Motor neuron (in vitro differentiated cells): ENCODE measurements around the gene IL18R1. TPM values are rescaled to one million over a fixed set of nuclear protein-coding genes. Genes with fewer than 3 reads are reported as not detected.
"Not testable (repeated sequence)": the region's sequence is repeated elsewhere in the genome, so short reads cannot be mapped to it uniquely, and the experiment has no call there.

Experiments
- ATAC-seq, 8 experiments: fragments of 200-7000 bp; cut with Tn5 transposase; replicated peaks in 6 of 8; 2 replicates each; pipeline ENCODE4 v1.8.0; 2021; ENCODE audit warnings: mild to moderate bottlenecking in 8 of 8, moderate library complexity in 8 of 8
- H3K27ac ChIP-seq, 2 donors: fragments of 250-450 bp; sonication (Bioruptor Pico); 2 replicates each; pipeline ENCODE4 v1.9.0; 2021; ENCODE audit warnings: antibody characterized with exemption in 2 of 2, mild to moderate bottlenecking in 2 of 2, moderate library complexity in 1 of 2
- H3K4me1 ChIP-seq, 2 donors: fragments of 250-450 bp; sonication (Bioruptor Pico); replicated peaks in 1 of 2; 2 replicates each; pipeline ENCODE4 v1.6.1; 2021; ENCODE audit warnings: antibody characterized with exemption in 2 of 2, mild to moderate bottlenecking in 2 of 2, moderate library complexity in 1 of 2
- H3K4me3 ChIP-seq, 5 donors: fragments of 250-450 bp; sonication (Bioruptor Pico); 2 replicates each; pipeline ENCODE4 v1.9.0; 2021; ENCODE audit warnings: antibody characterized with exemption in 5 of 5, mild to moderate bottlenecking in 5 of 5, moderate library complexity in 4 of 5
- WGBS, 10 experiments: fragments of 450-650 bp; shearing (Covaris generic); methylation state at CpG; one replicate each; pipeline ENCODE4 v1.0.0; 2022; 5-methylcytosine and 5-hydroxymethylcytosine counted together
- in situ Hi-C, 9 experiments: fragments of 400-800 bp; cut with MboI; loops; one replicate each; pipeline ENCODE4 v1.15.0; 2021; ENCODE audit warnings: low sequenced_read_pairs in 9 of 9, low pct_unique_long_range_greater_than_20kb in 2 of 9; ENCODE audit not compliant: unreplicated experiment in 9 of 9
- total RNA-seq, 8 experiments: library from RNA; unstranded; fragments of 300-600 nt; gene quantifications; 2 replicates each; pipeline versions ENCODE4 v1.2.3 to v1.2.4, GENCODE V29; 2022

The IL18R1 gene, protein sequence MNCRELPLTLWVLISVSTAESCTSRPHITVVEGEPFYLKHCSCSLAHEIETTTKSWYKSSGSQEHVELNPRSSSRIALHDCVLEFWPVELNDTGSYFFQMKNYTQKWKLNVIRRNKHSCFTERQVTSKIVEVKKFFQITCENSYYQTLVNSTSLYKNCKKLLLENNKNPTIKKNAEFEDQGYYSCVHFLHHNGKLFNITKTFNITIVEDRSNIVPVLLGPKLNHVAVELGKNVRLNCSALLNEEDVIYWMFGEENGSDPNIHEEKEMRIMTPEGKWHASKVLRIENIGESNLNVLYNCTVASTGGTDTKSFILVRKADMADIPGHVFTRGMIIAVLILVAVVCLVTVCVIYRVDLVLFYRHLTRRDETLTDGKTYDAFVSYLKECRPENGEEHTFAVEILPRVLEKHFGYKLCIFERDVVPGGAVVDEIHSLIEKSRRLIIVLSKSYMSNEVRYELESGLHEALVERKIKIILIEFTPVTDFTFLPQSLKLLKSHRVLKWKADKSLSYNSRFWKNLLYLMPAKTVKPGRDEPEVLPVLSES
- total RNA-seq = 10 to 100 TPM in 2 of 8 experiments, 1 to 10 TPM in 1, under 1 TPM in 5; 0.17 to 56.7 (median 0.54) TPM

DNA sequence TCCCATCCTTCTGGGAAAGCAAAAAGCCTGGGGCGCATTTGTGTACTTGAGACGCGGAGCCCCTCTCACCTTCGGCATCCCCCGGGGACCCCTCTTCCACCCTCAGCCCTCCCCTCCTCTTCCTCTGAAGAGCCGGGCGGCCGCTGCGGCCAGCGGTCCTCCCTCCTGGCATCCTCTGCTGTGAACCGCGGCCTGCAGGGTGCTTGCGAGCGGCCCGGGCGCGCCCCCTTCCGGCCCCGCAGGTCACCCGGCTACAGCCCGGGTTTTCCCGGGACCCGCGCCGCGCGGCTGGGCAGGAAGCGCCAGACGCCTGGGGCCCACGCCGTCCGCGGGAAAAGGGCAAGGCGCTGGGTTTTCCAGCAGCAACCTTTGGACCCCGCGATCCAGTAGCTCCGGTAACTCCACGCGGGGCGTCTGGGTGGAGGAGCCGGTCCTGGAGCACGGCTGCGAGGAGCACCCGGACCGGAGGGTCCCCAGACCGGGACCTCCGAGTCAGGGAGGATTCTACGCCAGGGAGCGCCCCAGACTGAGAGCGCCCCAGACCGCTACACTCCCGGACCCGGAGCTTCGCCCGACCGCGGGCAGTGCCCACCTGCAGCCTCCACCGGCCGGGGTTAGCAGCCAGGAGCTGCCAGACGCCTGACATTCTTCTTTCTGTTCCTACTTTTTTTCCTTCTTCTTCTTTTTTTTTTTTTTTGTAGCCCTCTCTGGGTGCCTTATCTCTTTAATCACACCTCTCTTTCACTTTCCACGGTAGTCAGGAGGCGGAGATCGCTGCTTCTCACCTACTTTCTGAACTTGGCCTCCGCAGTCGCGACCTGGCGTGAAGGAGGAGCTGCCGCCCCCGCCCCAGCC is at the start of gene IL18R1:
IL18R1 (plus strand) TSS at position 271 of the 855 bp plus-strand sequence. CDS start 6,865 bp downstream, outside the sequence.
- whole genome bisulfite sequencing, 10 experiments = 0 to 7% (median 2%) methylated on average over 3 to 14 of the region's 69 CpGs; no CpG with 5 or more reads in 6 of the 10 experiments
- peak; percentile 95 to 100 (median 100) for ATAC-seq
- Histone ChIP-seq H3K4me1 (no peaks in the 10 kb centered on the region), H3K27ac (no peak within 1 kb of the TSS), H3K4me3 (peak within 1 kb of the TSS; percentile 40 to 55 (median 49))
- in situ Hi-C loops = no loop called here

DNA sequence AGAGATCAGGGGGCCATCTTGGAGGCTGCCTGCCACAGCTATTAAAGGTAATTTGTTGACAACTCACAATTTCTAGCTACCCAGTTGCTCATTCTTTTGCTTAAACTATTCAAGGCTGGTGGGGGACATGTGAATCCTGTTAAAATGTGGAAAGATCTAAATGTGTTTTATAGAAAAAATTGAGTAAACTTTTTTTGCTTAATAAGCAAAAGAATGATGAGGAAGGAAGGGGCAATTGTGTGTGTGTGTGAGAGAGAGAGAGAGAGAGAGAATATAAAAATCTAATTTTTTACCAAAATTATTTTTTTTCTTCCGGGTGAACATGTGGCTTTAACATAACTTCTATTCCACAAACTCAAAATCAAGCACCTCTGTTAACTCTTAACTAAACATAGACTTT is 49.5 kb upstream of the IL18R1 start:
- no peaks in the 10 kb centered on the region for H3K4me1 ChIP-seq
- no peak overlapping the region for H3K4me3 ChIP-seq
- no peak for ATAC-seq
- in situ Hi-C loops = no loop called here
- 0 to 100% (median 67%) methylated on average over 1 of the region's 1 CpG; no CpG with 5 or more reads in 1 of the 10 experiments for WGBS, 10 experiments
- no peak overlapping the region for H3K27ac ChIP-seq

DNA sequence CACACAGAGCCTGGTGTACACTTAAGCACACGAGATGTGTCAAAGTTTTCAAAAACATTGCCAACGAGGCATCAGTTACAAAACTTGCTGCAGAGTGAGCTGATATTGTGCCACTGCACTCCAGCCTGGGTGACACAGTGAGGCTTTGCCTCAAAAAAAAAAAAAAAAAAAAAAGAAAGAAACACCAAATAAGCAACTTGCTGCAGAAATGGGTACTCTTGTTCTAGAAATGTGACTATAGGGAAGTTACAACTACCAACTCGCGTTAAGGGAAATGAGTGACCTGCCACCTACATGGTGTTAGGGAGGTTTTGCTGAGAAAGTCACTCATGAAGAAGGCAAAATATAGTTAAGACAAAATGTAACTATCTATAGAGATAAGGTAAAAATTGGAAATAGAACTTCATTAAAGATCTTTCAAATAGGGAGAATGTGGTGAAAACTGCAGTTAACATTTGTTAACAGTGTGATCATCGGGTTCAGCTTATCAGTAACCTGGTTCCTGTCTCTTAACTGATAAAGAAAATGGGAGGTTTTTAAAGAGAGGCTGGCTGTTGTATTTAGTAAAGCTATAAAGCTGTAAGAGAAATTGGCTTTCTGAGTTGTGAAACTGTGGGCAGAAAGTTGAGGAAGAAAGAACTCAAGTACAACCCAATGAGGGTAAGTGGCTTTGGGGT is 44.5 kb upstream of the IL18R1 start, which contains the start of gene IL1RL1:
IL1RL1 (plus strand) TSS at position 600 of the 677 bp plus-strand sequence. CDS start 26,702 bp downstream, outside the sequence.
- H3K27ac ChIP-seq = no peak within 1 kb of the TSS
- H3K4me1 ChIP-seq = no peaks in the 10 kb centered on the region
- 40 to 100% (median 86%) methylated on average over 2 to 5 of the region's 5 CpGs for WGBS, 10 experiments
- ATAC-seq = no peak
- in situ Hi-C loops = no loop called here
- no peak within 1 kb of the TSS for H3K4me3 ChIP-seq

DNA sequence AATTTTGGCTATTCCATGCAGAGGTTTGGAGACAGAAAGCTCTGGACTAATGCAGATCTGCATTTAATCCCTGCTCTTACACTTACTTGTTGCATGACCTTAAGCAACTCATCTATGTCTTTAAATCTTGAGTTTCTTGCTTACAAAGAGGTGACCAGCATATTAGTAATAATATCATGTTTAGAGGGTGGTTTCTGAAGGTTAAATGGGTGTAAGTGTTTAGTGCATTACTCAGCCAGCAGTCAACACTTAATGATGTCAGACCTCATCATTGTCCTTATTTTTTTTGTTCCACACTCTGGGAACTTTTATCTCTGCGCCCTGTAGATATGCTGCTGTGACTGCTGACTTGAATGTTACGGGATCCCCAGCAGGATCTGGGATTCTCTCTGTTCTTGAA is 42.6 kb upstream of the IL18R1 start:
- ATAC-seq = peak in 2 of 8 experiments; percentile 16 to 55
- Histone ChIP-seq H3K4me3 (no peak overlapping the region), H3K4me1 (no peaks in the 10 kb centered on the region), H3K27ac (no peak overlapping the region)
- 17 to 94% (median 68%) methylated on average over 1 to 2 of the region's 2 CpGs; no CpG with 5 or more reads in 5 of the 10 experiments for whole genome bisulfite sequencing, 10 experiments
- in situ Hi-C loops = no loop called here

DNA sequence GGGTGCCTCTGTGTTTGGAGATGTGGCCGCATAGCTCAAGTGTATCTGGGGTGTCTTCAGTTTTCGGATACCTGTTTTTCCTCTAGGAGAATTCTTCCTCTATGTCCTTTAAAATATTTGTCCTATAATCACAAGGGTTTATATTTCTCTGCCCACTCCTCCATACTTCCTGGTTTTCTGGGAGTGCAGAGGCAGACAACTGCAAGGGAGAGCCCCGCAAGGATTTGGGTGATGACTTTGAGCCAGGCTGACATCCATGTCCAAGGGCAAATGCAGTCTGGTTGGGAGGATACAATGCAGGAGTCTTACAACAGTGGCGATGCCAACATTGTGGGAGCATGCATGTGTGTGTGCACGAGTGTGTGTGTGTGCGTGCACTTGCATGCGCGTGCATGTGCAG is 42.1 kb upstream of the IL18R1 start:
- in situ Hi-C loops = no loop called here
- WGBS, 10 experiments = 59 to 98% (median 81%) methylated on average over 1 to 7 of the region's 8 CpGs; no CpG with 5 or more reads in 3 of the 10 experiments

DNA sequence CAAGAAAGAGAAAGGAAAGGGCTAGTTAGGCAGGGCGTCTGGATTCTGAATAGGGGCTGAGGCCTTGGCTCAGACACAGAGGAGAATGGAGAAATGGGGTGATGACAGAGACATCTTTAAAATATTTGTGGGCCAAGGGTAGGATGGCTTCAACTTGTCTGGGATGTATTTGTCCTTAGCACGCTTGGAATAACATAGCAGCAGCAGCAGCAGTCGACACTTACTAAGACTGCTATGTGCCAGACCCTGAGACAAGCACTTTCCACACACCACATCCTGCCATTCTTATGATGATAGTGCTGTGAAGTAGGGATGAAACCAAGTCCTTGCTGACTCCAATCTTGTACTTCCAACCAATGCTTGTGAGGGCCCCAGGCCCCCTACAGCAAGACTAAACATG is 41.6 kb upstream of the IL18R1 start:
- Histone ChIP-seq H3K27ac (no peak overlapping the region), H3K4me3 (no peak overlapping the region), H3K4me1 (no peaks in the 10 kb centered on the region)
- in situ Hi-C loops = no loop called here
- no peak for ATAC-seq
- 10 to 82% (median 23%) methylated on average over 1 to 3 of the region's 3 CpGs; no CpG with 5 or more reads in 4 of the 10 experiments for WGBS, 10 experiments

More for the DNA sequence above, 42.1 kb upstream of the IL18R1 start:
- no peak overlapping the region for H3K4me3 ChIP-seq
- ATAC-seq = no peak
- H3K27ac ChIP-seq = no peak overlapping the region
- H3K4me1 ChIP-seq = no peaks in the 10 kb centered on the region

DNA sequence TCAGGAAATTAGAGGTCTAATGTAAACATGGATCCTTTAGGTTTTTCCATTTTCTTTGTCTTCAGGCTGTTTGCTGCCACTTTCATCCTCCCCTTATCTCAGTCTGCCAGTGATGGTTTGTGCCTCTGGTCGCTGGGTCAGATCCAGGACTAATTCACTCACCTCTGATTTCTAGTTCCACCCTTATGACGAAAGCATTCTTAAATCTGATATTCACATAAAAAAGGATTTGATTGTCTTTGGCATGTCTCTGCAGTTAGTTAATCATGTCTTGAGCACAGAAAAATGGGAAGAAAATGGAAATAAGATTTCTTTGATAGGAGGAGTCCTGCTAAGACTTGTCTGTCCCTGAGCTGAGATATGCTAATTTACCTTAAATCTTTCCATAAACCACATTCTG is 39.7 kb upstream of the IL18R1 start:
- Histone ChIP-seq H3K4me3 (no peak overlapping the region), H3K4me1 (no peaks in the 10 kb centered on the region), H3K27ac (no peak overlapping the region)
- WGBS, 10 experiments = 17 to 100% (median 71%) methylated on average over 1 to 2 of the region's 2 CpGs; no CpG with 5 or more reads in 3 of the 10 experiments
- in situ Hi-C loops = no loop called here
- peak in 2 of 8 experiments; percentile 72 to 80 for ATAC-seq

DNA sequence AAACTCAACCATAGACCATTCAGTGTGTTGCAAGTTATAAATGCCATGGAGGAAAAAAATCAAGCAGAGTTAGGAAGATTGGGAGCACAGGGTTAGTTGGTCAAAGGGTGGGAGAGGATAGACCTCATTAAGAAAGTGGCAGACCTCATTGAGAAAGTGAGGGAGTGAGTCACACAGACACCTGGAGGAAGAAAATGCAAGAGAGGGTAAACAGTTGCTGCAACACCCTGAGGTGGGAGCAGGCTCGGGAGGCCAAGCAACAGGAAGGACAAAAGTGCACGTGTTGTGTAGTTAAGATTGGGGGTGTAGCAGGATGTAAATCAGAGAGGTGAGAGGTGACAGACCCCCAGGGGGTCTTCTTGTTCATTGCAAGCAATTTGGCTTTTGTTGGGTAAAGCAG is 37.9 kb upstream of the IL18R1 start:
- Histone ChIP-seq H3K4me1 (no peaks in the 10 kb centered on the region), H3K27ac (no peak overlapping the region), H3K4me3 (no peak overlapping the region)
- no peak for ATAC-seq
- 0 to 69% (median 34%) methylated on average over 1 to 2 of the region's 2 CpGs; no CpG with 5 or more reads in 3 of the 10 experiments for WGBS, 10 experiments
- in situ Hi-C loops = no loop called here

DNA sequence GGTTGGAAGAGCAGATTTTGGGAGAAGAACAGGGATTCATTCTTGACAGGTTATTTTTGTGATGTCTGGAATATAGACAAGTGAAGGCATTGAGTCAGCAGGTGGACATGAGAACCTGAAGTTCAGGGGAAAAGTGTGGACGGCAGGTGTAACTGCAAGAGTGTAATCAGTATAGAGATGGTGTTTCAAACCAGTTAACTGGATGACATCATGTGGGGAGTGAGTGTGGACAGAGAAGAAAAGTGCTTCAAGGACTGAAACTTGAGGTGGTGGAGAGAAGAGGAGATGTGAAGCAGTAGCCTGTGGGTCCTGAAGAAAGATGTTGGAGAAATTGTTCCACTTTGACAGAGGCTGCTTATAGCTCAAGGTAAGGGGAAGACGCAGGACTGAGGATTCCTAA is 37.2 kb upstream of the IL18R1 start:
- no peak overlapping the region for H3K4me3 ChIP-seq
- ATAC-seq = no peak
- WGBS, 10 experiments = 43 to 100% (median 85%) methylated on average over 1 to 2 of the region's 2 CpGs
- H3K4me1 ChIP-seq = no peaks in the 10 kb centered on the region
- in situ Hi-C loops = no loop called here
- H3K27ac ChIP-seq = no peak overlapping the region

DNA sequence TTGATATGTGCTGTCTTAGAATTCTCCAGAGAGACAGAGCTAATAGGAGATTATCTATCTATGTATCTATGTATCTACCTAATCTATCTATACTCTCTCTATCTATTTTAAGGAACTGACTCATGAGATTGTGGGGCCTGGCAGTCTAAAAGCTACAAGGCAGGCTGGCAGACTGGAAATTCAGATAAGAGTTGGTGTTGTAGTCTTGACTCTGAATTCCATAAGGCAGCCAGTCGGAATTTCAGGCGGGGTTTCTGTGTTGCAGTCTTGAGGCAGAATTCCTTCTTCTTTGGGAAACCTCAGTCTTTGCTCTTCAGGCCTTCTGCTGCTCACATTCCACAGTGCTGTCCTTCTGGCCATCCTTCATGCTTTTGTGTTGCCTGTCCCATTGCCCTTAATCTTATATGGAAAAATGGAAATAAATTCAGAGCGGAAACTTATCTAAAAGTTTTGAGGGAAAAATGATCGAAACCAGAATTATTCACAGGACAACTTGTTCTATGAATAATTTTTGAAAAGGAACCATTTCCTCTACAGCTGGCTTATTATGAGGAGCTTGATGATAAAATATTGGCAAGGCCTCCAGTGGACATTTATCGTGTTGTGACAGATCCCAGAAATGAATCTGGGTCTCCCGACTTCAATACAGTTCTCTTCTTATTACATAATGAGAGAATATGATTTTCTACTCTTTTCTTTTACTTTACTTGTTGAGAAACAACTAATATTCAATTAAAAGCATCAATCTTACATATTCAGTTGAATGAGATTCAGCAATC is 33.5 kb upstream of the IL18R1 start:
- H3K4me3 ChIP-seq = no peak overlapping the region
- H3K4me1 ChIP-seq = no peaks in the 10 kb centered on the region
- in situ Hi-C loops = no loop called here
- no peak overlapping the region for H3K27ac ChIP-seq
- no peak for ATAC-seq
- WGBS, 10 experiments = 50 to 95% (median 80%) methylated on average over 2 to 6 of the region's 6 CpGs

DNA sequence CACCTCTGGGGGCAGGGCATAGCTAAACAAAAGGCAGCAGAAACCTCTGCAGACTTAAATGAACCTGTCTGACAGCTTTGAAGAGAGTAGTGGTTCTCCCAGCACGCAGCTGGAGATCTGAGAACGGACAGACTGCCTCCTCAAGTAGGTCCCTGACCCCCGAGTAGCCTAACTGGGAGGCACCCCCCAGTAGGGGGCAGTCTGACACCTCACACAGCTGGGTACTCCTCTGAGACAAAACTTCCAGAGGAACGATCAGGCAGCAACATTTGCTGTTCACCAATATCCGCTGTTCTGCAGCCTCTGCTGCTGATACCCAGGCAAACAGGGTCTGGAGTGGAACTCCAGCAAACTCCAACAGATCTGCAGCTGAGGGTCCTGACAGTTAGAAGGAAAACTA is 30.7 kb upstream of the IL18R1 start:
- in situ Hi-C loops, H3K27ac ChIP-seq: not testable (repeated sequence)
- no CpG with 5 or more reads among the region's 5 CpGs for WGBS, 10 experiments

More for the DNA sequence above, 30.7 kb upstream of the IL18R1 start:
- ATAC-seq, H3K4me3 ChIP-seq, H3K4me1 ChIP-seq: not testable (repeated sequence)
